Endothelial cell of hepatic sinusoid (primary cell): ENCODE results near the gene SEC23IP.
"Not testable (repeated sequence)": the region's sequence is repeated elsewhere in the genome, so short reads cannot be mapped to it uniquely, and the experiment has no call there.

Experiments used
- in situ Hi-C: cut with HindIII; loops from 2 replicates; pipeline ENCODE4 v1.10.0; 2017; ENCODE audit warnings: low sequenced_read_pairs

SEC23IP gene

GRCh38 chr10:119892188-119893065 is at the start of gene SEC23IP:
Gene SEC23IP (plus strand): TSS chr10:119892730. CDS start chr10:119892783, 53 bp downstream.
- in situ Hi-C loops: no loop called here

- in situ Hi-C loops: loop anchor here (5.0 to 10.0 kb wide), 2 partner anchors 78 to 161 kb away; no protein-coding TSS in a partner anchor
These were observed 46.9 kb upstream of the SEC23IP start for GRCh38 chr10:119845656-119846055.

GRCh38 chr10:119849031-119849789 is 43.3 kb upstream of the SEC23IP start:
- in situ Hi-C loops: loop anchor here (5.0 to 10.0 kb wide), 2 partner anchors 82 to 164 kb away; no protein-coding TSS in a partner anchor

- in situ Hi-C loops: loop anchor here (5.0 to 10.0 kb wide), 2 partner anchors 83 to 165 kb away; no protein-coding TSS in a partner anchor
These were observed 42.6 kb upstream of the SEC23IP start for GRCh38 chr10:119849944-119850343.

GRCh38 chr10:119852277-119852676 is 40.3 kb upstream of the SEC23IP start:
- in situ Hi-C loops: no loop called here

DNA sequence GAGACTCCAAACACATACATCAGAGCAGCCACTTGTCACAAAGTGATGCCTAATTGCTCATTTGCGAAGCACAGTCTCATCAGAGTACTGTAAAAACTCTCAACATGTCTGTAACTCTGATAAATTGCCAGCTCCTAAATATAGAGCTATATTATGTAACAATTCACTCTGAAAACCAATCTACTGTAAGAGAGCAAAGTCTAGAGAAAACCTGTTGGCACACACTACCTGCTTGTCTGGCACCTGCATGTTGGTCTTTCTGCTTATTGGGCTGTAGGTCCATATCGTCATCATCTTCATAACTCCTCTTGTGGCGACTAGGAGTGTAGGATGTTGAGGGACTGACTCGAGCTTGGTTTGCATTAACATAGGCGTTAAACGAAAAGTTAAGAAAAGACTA is 39.7 kb upstream of the SEC23IP start:
- in situ Hi-C loops: no loop called here

- in situ Hi-C loops: no loop called here
These were observed 39.0 kb upstream of the SEC23IP start for GRCh38 chr10:119853574-119853973.

- in situ Hi-C loops: no loop called here
These were observed 34.5 kb upstream of the SEC23IP start for GRCh38 chr10:119858063-119858462.

- in situ Hi-C loops: no loop called here
These were observed 32.9 kb upstream of the SEC23IP start for GRCh38 chr10:119859420-119860258.

- in situ Hi-C loops: no loop called here
These were observed 31.5 kb upstream of the SEC23IP start for GRCh38 chr10:119860866-119861607.

GRCh38 chr10:119862524-119862923 is 30.0 kb upstream of the SEC23IP start:
- in situ Hi-C loops: no loop called here

DNA sequence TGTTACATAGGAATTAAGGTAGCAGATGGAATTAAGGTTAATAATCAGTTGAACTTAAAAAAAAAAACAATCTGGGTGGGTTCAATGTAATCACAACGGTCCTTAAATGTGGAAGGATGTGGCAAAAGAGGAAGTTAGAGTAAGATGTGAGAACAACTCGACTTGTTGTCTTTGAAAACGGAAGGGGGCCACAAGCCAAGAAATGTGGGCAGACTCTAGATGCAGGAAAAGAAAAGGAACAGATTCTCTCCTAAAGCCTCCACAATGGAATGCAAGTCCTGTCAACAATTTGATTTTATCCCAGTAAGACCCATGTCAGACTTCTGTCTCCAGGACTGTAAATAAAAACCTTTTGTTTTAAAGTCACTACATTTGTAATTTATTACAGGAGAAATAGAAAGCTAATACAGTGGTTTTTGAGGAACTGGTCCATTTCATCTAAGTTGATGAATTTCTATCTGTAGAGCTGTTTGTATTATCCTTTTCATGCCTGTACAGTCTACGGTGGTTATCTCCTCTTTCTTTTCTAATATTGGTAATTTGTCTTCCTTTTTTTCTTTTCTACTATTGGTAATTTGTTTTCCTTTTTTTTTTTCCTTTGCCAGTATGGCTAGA is 28.5 kb upstream of the SEC23IP start:
- in situ Hi-C loops: no loop called here

DNA sequence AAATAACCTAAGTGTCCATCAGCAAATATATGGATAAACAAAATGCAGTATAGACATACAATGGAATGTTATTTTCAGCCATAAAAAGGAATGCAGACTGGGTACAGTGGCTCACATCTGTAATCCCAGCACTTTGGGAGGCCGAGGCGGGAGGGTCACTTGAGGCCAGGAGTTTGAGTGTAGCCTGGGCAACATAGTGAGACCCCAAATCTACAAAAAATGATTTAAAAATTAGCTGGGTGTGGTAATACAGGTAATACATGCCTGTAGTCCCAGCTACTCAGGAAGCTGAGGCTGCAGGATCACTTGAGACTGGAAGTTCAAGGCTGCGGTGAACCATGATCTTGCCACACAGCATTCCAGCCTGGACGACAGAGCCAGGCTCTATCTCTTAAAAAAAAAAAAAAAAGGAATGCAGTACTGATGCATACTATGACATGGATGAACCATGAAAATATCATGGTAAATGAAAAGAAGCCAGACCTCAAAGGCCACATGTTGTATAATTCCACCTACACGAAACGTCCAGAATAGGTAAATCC is 26.8 kb upstream of the SEC23IP start:
- in situ Hi-C loops: no loop called here

- in situ Hi-C loops: no loop called here
These were observed 25.2 kb upstream of the SEC23IP start for GRCh38 chr10:119867317-119867716.

- in situ Hi-C loops: not testable (repeated sequence)
These were observed 23.1 kb upstream of the SEC23IP start for GRCh38 chr10:119869398-119869797.

DNA sequence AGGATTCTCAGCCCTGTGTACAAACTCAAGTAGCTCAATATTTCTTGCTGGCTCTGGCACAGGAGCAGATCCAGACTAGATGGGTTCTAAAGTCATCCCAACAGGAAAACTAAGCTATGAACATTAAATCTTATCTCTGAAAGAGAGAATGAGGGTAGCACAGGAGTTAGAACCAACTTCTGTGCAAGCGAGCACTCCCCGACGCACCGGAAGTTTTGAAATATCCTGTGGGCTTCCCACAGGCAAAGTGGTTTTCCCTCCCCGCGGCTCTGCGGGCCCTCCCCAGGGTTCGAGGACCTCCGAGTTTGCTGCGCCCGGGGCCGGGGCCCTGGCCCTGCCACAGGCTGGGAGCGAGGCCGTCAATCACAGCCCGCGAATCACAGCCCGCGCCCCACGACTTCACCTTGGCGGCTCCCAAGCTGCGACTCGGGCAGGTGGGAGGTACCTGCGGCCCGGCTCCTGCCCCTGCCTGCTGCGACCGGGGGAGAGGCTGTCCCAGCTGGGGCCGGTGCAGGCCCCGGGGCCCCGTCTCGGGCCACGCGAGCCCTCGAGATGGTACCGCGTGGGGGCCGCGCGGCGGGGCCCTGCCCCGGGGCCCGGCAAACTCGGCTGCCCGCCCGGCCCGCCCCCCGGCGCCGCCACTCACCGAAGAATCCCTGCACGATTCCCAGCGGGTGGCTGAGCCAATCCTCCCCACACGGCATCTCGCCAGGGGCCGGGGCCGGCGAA is 20.5 kb upstream of the SEC23IP start:
- in situ Hi-C loops: no loop called here

- in situ Hi-C loops: no loop called here
These were observed 20.0 kb upstream of the SEC23IP start, which contains the start of gene MCMBP for GRCh38 chr10:119872610-119872859. Gene MCMBP (minus strand): TSS chr10:119872843. CDS start chr10:119872584, 259 bp downstream.

DNA sequence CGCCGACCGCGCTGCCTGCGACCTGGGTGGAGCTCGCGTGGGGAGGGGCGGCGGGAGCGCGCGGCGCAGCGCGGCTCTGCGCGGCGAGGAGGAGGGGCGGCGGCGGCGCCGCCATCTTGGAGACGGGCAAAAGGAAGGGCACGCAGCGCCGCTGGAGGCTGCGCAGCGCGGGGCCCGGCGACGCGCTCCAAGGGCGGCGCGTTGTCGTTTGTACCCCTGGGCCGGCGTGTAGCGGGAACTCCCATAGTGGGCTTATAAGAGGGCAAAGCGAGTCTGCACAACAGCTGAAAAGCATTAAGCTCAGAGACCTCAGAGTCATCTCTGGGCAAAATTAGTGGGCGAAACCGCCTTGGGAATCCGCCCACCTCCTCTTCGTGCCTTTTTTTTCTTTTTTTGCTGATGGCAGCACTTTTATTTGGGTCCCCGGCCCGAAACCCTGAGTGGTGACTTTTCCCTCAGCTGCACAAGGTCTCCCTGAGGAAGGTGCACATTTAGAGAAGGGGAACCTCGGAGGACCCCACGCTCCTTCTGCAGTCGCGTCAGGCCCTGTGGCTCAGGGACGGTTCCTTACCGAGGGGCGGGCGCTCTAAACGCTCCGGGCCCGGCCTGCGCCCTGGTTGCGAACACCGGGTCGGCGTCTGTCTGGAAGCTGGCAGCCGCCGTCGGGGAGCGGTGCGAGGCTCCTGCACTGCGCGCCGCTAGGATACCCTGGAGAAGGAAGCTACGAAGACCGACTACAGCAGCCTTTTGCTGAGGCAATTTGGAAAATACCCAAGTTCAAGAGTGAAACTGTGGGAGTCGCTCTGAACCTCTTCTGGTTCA is 19.5 kb upstream of the SEC23IP start:
- in situ Hi-C loops: no loop called here
